WTC11 (cell line): Measurements from ENCODE around the gene MUC4. TPM values are rescaled to one million over a fixed set of nuclear protein-coding genes. Genes with fewer than 3 reads are reported as not detected.
A peak's percentile ranks its signal among the peaks of the same experiment; 100 is the strongest.

Source experiments
- ATAC-seq: fragments of 200-7000 bp; cut with Tn5 transposase; 2 replicates; pipeline ENCODE4 v1.10.0; 2021; ENCODE audit warnings: mild to moderate bottlenecking, moderate library complexity
- CTCF ChIA-PET: fragments of 300-600 bp; sonication (Branson Sonifier 250); formaldehyde crosslinking; loops from one replicate; lab custom pipeline; 2021; ENCODE audit warnings: antibody characterized with exemption; lab: Charles Lee
- POLR2A ChIA-PET: fragments of 350-600 bp; sonication (Branson Sonifier 250); formaldehyde crosslinking; loops from one replicate; lab custom pipeline; 2021; ENCODE audit warnings: antibody characterized with exemption; lab: Charles Lee
- DNase-seq: peaks from one replicate; pipeline ENCODE4 v3.0.0; 2021; ENCODE audit warnings: low spot score
- H3K27ac Mint-ChIP-seq: 2 replicates; pipeline ENCODE4 v1.8.0; 2021; ENCODE audit warnings: mixed read lengths
- H3K27me3 Mint-ChIP-seq: 2 replicates; pipeline ENCODE4 v1.8.0; 2021; ENCODE audit warnings: low read depth, mild to moderate bottlenecking, moderate library complexity, mixed read lengths
- H3K36me3 Mint-ChIP-seq: 2 replicates; pipeline ENCODE4 v1.8.0; 2021; ENCODE audit warnings: mixed read lengths
- H3K4me1 Mint-ChIP-seq: 2 replicates; pipeline ENCODE4 v1.8.0; 2022; ENCODE audit warnings: mixed read lengths
- H3K4me3 Mint-ChIP-seq: 2 replicates; pipeline ENCODE4 v1.8.0; 2021; ENCODE audit warnings: mild to moderate bottlenecking, moderate library complexity, mixed read lengths
- H3K9me3 Mint-ChIP-seq: 2 replicates; pipeline ENCODE4 v1.8.0; 2021; ENCODE audit warnings: mixed read lengths
- AR ChIP-seq: fragments of 250-450 bp; sonication (Bioruptor Pico); IDR thresholded peaks from 2 replicates; pipeline ENCODE4 v1.9.0; 2021; ENCODE audit warnings: mild to moderate bottlenecking
- E2F4 ChIP-seq: sonication (generic); formaldehyde crosslinking; IDR thresholded peaks from 2 replicates; pipeline ENCODE4 v1.8.1; 2022; ENCODE audit warnings: low read depth, mild to moderate bottlenecking, moderate library complexity, missing genetic modification reagents, borderline replicate concordance
- ESRRA ChIP-seq: sonication (generic); formaldehyde crosslinking; IDR thresholded peaks from 2 replicates; pipeline ENCODE4 v1.8.1; 2022; ENCODE audit warnings: mild to moderate bottlenecking, missing genetic modification reagents, borderline replicate concordance
- GTF2I ChIP-seq: fragments of 250-450 bp; sonication (Bioruptor Pico); conservative IDR thresholded peaks from 2 replicates; pipeline ENCODE4 v1.4.0; 2021; ENCODE audit warnings: mild to moderate bottlenecking
- MLX ChIP-seq: sonication (generic); formaldehyde crosslinking; IDR thresholded peaks from 2 replicates; pipeline ENCODE4 v1.8.1; 2023; ENCODE audit warnings: mild to moderate bottlenecking, missing genetic modification reagents, moderate library complexity
- NFATC4 ChIP-seq: fragments of 250-450 bp; sonication (Bioruptor Pico); IDR thresholded peaks from 2 replicates; pipeline ENCODE4 v1.9.0; 2021; ENCODE audit warnings: mild to moderate bottlenecking
- NFE2L1 ChIP-seq: sonication (generic); formaldehyde crosslinking; IDR thresholded peaks from 2 replicates; pipeline ENCODE4 v1.8.1; 2023; ENCODE audit warnings: missing genetic modification reagents
- NR1H2 ChIP-seq: sonication (generic); formaldehyde crosslinking; IDR thresholded peaks from 2 replicates; pipeline ENCODE4 v1.9.0; 2021; ENCODE audit warnings: mild to moderate bottlenecking, moderate library complexity, missing genetic modification reagents
- RORB ChIP-seq: fragments of 250-450 bp; sonication (Bioruptor Pico); IDR thresholded peaks from 2 replicates; pipeline ENCODE4 v1.9.0; 2021; ENCODE audit warnings: mild to moderate bottlenecking
- SP1 ChIP-seq: sonication (generic); formaldehyde crosslinking; conservative IDR thresholded peaks from 2 replicates; pipeline ENCODE4 v1.8.1; 2022; ENCODE audit warnings: missing genetic modification reagents
- STAT6 ChIP-seq: sonication (generic); formaldehyde crosslinking; conservative IDR thresholded peaks from 2 replicates; pipeline ENCODE4 v1.8.1; 2023; ENCODE audit warnings: mild to moderate bottlenecking, low read depth, missing genetic modification reagents, moderate library complexity
- TCF7 ChIP-seq: sonication (generic); formaldehyde crosslinking; IDR thresholded peaks from 2 replicates; pipeline ENCODE4 v1.8.0; 2022; ENCODE audit warnings: mild to moderate bottlenecking, low read depth, missing genetic modification reagents, moderate library complexity
- ZNF219 ChIP-seq: sonication (generic); formaldehyde crosslinking; IDR thresholded peaks from 2 replicates; pipeline ENCODE4 v1.8.0; 2023; ENCODE audit warnings: missing genetic modification reagents, mild to moderate bottlenecking, borderline replicate concordance
- ZNF232 ChIP-seq: sonication (generic); formaldehyde crosslinking; IDR thresholded peaks from 2 replicates; pipeline ENCODE4 v1.8.0; 2022; ENCODE audit warnings: mild to moderate bottlenecking, missing genetic modification reagents
- ZNF317 ChIP-seq: sonication (generic); formaldehyde crosslinking; IDR thresholded peaks from 2 replicates; pipeline ENCODE4 v1.8.1; 2023; ENCODE audit warnings: low read depth, mild to moderate bottlenecking, moderate library complexity, missing genetic modification reagents, borderline replicate concordance
- ZNF396 ChIP-seq: fragments of 250-450 bp; sonication (Bioruptor Pico); IDR thresholded peaks from 2 replicates; pipeline ENCODE4 v1.8.0; 2021; ENCODE audit warnings: mild to moderate bottlenecking, moderate library complexity, borderline replicate concordance
- ZNF416 ChIP-seq: fragments of 250-450 bp; sonication (Bioruptor Pico); IDR thresholded peaks from 2 replicates; pipeline ENCODE4 v1.9.0; 2021; ENCODE audit warnings: mild to moderate bottlenecking, inconsistent platforms
- total RNA-seq: library from RNA; stranded (reverse); gene quantifications from 3 replicates; pipeline ENCODE4 v1.2.3, GENCODE V29; 2021
- TF ChIP-seq, protein P1 (sequence below): sonication (generic); formaldehyde crosslinking; IDR thresholded peaks from 2 replicates; pipeline ENCODE4 v1.8.1; 2022; ENCODE audit warnings: mild to moderate bottlenecking, moderate library complexity, missing genetic modification reagents

Gene MUC4
- total RNA-seq, 1 experiment from 2014 or later, result 2.1 TPM

DNA sequence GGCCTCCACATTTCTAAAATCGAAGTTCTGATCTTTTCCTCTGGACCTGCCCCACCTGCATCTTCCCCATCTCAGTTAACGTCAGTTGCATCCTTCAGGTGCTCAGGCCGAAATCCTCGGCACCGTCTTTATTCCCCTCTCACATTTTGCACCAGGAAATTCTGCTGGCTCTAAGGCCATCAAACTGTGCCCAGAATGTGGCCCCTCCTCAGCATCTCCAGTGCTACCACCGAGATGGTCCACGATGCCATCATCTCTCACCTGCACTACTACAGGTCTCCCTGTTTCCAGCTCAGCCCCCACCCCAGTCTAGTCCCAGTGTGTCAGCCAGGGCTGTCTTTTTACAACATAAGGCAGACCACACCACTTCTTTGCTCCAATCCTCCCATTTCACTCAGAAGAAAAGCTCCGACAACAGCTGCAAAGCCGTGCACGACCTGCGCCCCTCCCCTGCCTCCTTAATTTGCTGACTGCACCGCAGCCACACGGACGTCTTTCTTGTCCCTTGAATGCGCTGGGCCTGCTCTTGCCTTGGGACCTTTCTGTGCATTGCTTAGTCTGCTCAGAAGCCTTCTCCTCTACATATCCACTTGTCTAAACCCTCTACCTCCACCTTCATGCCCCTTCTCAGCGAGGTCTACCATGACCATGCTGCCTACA, 76.6 kb downstream of the MUC4 start:
- CTCF ChIA-PET, result no interaction called here
- Mint-ChIP-seq H3K36me3 (no peaks in the 10 kb centered on the region), H3K4me3 (no peak overlapping the region)
- no peak for ATAC-seq
- TF ChIP-seq ZNF219 (CRISPR knock-in tag), result no peak
- TF ChIP-seq SP1 (CRISPR knock-in tag), result no peak
- no peak for TF ChIP-seq STAT6 (CRISPR knock-in tag)
- no peak for TF ChIP-seq NFE2L1 (CRISPR knock-in tag)
- TF ChIP-seq NFATC4, result no peak
- TF ChIP-seq ZNF232 (CRISPR knock-in tag), result no peak
- TF ChIP-seq, all 79 proteins: peak for 0
- H3K9me3 Mint-ChIP-seq, result peaks cover 5% of the 10 kb centered on the region
- no peaks in the 10 kb centered on the region for H3K4me1 Mint-ChIP-seq
- no peak overlapping the region for H3K27ac Mint-ChIP-seq
- POLR2A ChIA-PET, result no interaction called here
- DNase-seq, result no peak
- H3K27me3 Mint-ChIP-seq, result peaks cover 3% of the 10 kb centered on the region

GRCh38 chr3:195732940-195733339, 78.8 kb downstream of the MUC4 start:
- no peak for DNase-seq

DNA sequence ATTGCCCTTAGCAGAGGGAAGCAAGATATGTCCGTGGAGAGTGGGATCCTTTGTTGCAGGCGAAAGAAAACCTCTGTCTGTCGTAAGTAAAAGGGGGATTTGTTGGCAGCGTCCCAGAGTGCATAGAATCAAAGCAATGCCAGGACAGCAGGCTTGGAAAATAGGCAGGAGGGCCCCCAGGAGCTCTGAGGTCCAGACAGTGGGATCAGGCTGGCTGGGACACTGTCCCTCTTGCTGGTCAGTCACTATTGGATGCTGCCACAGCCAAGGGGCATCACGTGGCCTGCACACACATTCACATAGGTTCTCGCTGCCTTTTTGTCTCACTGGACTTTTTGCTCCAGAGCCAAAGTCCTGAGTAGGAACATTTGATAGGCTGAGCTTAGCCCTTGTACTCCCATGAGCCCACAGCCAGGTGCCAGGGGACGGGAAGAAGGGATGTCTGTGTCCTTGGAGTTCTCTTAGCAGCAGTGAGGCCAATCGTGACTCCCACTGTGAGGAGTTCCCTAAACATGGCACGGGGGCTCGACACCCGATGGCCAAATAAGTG, 80.3 kb downstream of the MUC4 start:
- no peak overlapping the region for H3K4me3 Mint-ChIP-seq
- H3K4me1 Mint-ChIP-seq, result no peaks in the 10 kb centered on the region
- DNase-seq, result no peak
- CTCF ChIA-PET, result no interaction called here
- H3K27ac Mint-ChIP-seq, result no peak overlapping the region
- H3K27me3 Mint-ChIP-seq, result peaks cover 7% of the 10 kb centered on the region
- TF ChIP-seq E2F4 (CRISPR knock-in tag), result no peak
- no peak for TF ChIP-seq ZNF416
- TF ChIP-seq TCF7, result no peak
- TF ChIP-seq NR1H2 (CRISPR knock-in tag), result no peak
- TF ChIP-seq, all 79 proteins: peak for 0
- Mint-ChIP-seq H3K9me3 (no peaks in the 10 kb centered on the region), H3K36me3 (no peaks in the 10 kb centered on the region)
- ATAC-seq, result no peak
- POLR2A ChIA-PET, result no interaction called here

More at GRCh38 chr3:195732940-195733339, 78.8 kb downstream of the MUC4 start:
- CTCF ChIA-PET, result interaction anchor here (1.0 to 1.5 kb wide), 2 partner anchors 15 to 42 kb away, joined by 3 to 5 read pairs; no protein-coding TSS in a partner anchor
- no peaks in the 10 kb centered on the region for H3K36me3 Mint-ChIP-seq
- no peak overlapping the region for H3K27ac Mint-ChIP-seq
- TF ChIP-seq, protein P1, sequence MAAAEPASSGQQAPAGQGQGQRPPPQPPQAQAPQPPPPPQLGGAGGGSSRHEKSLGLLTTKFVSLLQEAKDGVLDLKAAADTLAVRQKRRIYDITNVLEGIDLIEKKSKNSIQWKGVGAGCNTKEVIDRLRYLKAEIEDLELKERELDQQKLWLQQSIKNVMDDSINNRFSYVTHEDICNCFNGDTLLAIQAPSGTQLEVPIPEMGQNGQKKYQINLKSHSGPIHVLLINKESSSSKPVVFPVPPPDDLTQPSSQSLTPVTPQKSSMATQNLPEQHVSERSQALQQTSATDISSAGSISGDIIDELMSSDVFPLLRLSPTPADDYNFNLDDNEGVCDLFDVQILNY (CRISPR knock-in tag), result no peak
- no peak for TF ChIP-seq RORB
- no peaks in the 10 kb centered on the region for H3K9me3 Mint-ChIP-seq
- no peaks in the 10 kb centered on the region for H3K4me1 Mint-ChIP-seq
- H3K27me3 Mint-ChIP-seq, result peaks cover 7% of the 10 kb centered on the region
- no peak for ATAC-seq
- POLR2A ChIA-PET, result no interaction called here
- H3K4me3 Mint-ChIP-seq, result no peak overlapping the region

DNA sequence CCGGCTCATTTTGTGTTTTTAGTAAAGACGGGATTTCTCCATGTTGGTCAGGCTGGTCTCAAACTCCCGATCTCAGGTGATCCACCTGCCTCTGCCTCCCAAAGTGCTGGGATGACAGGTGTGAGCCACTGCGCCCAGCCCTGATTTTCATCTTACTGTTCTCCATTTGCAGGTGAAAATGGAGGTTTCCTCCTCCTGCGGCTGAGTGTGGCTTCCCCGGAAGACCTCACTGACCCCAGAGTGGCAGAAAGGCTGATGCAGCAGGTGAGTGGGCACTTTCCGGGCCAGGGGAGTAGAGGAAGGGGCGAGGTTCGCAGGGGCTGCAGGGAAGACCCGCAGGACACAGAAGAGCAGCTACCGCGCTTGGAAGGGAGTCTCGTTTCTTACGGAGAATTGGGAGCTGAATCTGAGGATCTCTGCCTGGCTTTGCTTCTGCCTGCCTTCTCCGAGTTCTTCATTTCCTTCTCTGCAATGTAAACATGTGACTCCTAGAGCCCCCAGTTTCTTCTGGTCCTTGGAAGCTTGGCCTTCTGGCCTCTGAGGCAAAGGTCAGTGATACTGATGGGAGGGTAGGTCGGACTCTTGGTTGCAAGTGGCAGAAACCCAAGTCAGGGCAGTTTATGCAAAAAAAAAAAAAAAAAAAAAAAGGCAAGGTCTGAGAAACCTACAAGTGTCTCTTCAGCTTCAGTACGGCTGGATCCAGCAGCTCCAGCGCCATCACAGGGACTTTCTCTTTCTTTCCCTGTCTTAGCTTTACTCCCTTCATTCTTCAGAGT, 82.1 kb downstream of the MUC4 start:
- ChIA-PET POLR2A (interaction anchor here (0.6 kb wide), 2 partner anchors 29 to 33 kb away, joined by 3 to 4 read pairs; no protein-coding TSS in a partner anchor), CTCF (interaction anchor here (0.7 to 2.2 kb wide), 3 partner anchors 15 to 104 kb away, joined by 5 to 10 read pairs (median 6); no protein-coding TSS in a partner anchor)
- H3K4me3 Mint-ChIP-seq, result no peak overlapping the region
- no peaks in the 10 kb centered on the region for H3K4me1 Mint-ChIP-seq
- peak; percentile 28; the same call in 1 of the 2 replicates for ATAC-seq
- no peaks in the 10 kb centered on the region for H3K9me3 Mint-ChIP-seq
- no peak for DNase-seq
- peaks cover 7% of the 10 kb centered on the region for H3K27me3 Mint-ChIP-seq
- H3K36me3 Mint-ChIP-seq, result no peaks in the 10 kb centered on the region
- no peak overlapping the region for H3K27ac Mint-ChIP-seq
- no peak for TF ChIP-seq ESRRA
- no peak for TF ChIP-seq ZNF219 (CRISPR knock-in tag)
- TF ChIP-seq MLX, result no peak
- TF ChIP-seq ZNF317 (CRISPR knock-in tag), result no peak
- TF ChIP-seq GTF2I, result no peak
- no peak for TF ChIP-seq ZNF396 (CRISPR knock-in tag)
- no peak for TF ChIP-seq AR (CRISPR knock-in tag)
